Liver (tissue), 3 donors: Measurements from ENCODE around the gene CHPF2.

ENCODE experiments used
- ATF3 ChIP-seq: IDR thresholded peaks from 2 replicates; pipeline ENCODE4 v1.6.1; 2016; ENCODE audit warnings: antibody characterized with exemption
- CTCF ChIP-seq: fragments of 150-350 bp; IDR thresholded peaks from 2 replicates; pipeline ENCODE4 v1.5.1; 2017; ENCODE audit warnings: improper control_type of control experiment, low read depth, low read length; ENCODE audit not compliant: missing input control
- GABPA ChIP-seq, 2 donors: IDR thresholded peaks in 1 of 2; conservative IDR thresholded peaks in 1 of 2; 2 replicates each; pipeline ENCODE4 v1.6.1; 2016; ENCODE audit warnings: antibody characterized with exemption in 2 of 2, mild to moderate bottlenecking in 1 of 2, moderate library complexity in 1 of 2
- RXRA ChIP-seq, 2 donors: IDR thresholded peaks; 2 replicates each; pipeline ENCODE4 v1.6.1; 2017 to 2018; ENCODE audit warnings: antibody characterized with exemption in 2 of 2, mild to moderate bottlenecking in 1 of 2
- TAF1 ChIP-seq: conservative IDR thresholded peaks from 2 replicates; pipeline ENCODE4 v1.6.1; 2016; ENCODE audit warnings: antibody characterized with exemption, mild to moderate bottlenecking
- YY1 ChIP-seq: IDR thresholded peaks from 2 replicates; pipeline ENCODE4 v1.6.1; 2016; ENCODE audit warnings: antibody characterized with exemption, mild to moderate bottlenecking
- TF ChIP-seq, protein P1 (sequence below): IDR thresholded peaks from 2 replicates; pipeline ENCODE4 v1.6.1; 2016; ENCODE audit warnings: antibody characterized with exemption
- TF ChIP-seq, protein P2 (sequence below): IDR thresholded peaks from 2 replicates; pipeline ENCODE4 v1.6.1; 2016; ENCODE audit warnings: antibody characterized with exemption, mild to moderate bottlenecking
- donor health status: healthy.
- donor health status: healthy.

GRCh38 chr7:151201751-151202150, 30.5 kb upstream of the CHPF2 start:
- no peak for TF ChIP-seq CTCF
- TF ChIP-seq, protein P1, sequence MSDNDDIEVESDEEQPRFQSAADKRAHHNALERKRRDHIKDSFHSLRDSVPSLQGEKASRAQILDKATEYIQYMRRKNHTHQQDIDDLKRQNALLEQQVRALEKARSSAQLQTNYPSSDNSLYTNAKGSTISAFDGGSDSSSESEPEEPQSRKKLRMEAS: no peak
- TF ChIP-seq TAF1: no peak
- no peak for TF ChIP-seq YY1
- TF ChIP-seq ATF3: no peak
- no peak for TF ChIP-seq RXRA (IDR thresholded peaks at IDR 0.05)
- TF ChIP-seq, protein P2, sequence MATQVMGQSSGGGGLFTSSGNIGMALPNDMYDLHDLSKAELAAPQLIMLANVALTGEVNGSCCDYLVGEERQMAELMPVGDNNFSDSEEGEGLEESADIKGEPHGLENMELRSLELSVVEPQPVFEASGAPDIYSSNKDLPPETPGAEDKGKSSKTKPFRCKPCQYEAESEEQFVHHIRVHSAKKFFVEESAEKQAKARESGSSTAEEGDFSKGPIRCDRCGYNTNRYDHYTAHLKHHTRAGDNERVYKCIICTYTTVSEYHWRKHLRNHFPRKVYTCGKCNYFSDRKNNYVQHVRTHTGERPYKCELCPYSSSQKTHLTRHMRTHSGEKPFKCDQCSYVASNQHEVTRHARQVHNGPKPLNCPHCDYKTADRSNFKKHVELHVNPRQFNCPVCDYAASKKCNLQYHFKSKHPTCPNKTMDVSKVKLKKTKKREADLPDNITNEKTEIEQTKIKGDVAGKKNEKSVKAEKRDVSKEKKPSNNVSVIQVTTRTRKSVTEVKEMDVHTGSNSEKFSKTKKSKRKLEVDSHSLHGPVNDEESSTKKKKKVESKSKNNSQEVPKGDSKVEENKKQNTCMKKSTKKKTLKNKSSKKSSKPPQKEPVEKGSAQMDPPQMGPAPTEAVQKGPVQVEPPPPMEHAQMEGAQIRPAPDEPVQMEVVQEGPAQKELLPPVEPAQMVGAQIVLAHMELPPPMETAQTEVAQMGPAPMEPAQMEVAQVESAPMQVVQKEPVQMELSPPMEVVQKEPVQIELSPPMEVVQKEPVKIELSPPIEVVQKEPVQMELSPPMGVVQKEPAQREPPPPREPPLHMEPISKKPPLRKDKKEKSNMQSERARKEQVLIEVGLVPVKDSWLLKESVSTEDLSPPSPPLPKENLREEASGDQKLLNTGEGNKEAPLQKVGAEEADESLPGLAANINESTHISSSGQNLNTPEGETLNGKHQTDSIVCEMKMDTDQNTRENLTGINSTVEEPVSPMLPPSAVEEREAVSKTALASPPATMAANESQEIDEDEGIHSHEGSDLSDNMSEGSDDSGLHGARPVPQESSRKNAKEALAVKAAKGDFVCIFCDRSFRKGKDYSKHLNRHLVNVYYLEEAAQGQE: no peak
- no peak for TF ChIP-seq GABPA (IDR thresholded peaks at IDR 0.05 in 1 of 2, conservative IDR thresholded peaks at IDR 0.05 in 1 of 2)
